Gastroesophageal sphincter (tissue), 4 donors: ENCODE data around the gene SH3PXD2A. TPM values are rescaled to one million over a fixed set of nuclear protein-coding genes. Genes with fewer than 3 reads are reported as not detected.
A peak's percentile ranks its signal among the peaks of the same experiment; 100 is the strongest.
"Not testable (repeated sequence)": the region's sequence is repeated elsewhere in the genome, so short reads cannot be mapped to it uniquely, and the experiment has no call there.

Experiments used
- ATAC-seq: fragments of 150-250 bp; one replicate; pipeline ENCODE4 v1.9.1; 2016; ENCODE audit warnings: mild to moderate bottlenecking, moderate library complexity
- H3K27ac ChIP-seq, 4 donors: fragments of 200-600 bp; sonication (generic) in 3 of 4; 1 replicate in 3 of 4; 2 replicates in 1 of 4; pipeline ENCODE4 v1.5.1; 2016 to 2019
- H3K27me3 ChIP-seq: fragments of 200-600 bp; sonication (generic); one replicate; pipeline ENCODE4 v1.5.1; 2019
- H3K36me3 ChIP-seq, 2 donors: fragments of 200-600 bp; sonication (generic); one replicate each; pipeline ENCODE4 v1.5.1; 2019; ENCODE audit warnings: control low read depth in 1 of 2
- H3K4me1 ChIP-seq, 3 donors: fragments of 200-600 bp; sonication (generic); 1 replicate in 2 of 3; 2 replicates in 1 of 3; pipeline ENCODE4 v1.5.1; 2016 to 2019; ENCODE audit warnings: control low read depth in 2 of 3
- H3K4me3 ChIP-seq, 2 donors: fragments of 200-600 bp; sonication (generic); one replicate each; pipeline ENCODE4 v1.5.1; 2019; ENCODE audit warnings: mild to moderate bottlenecking in 1 of 2, moderate library complexity in 1 of 2
- H3K9me3 ChIP-seq, 3 donors: fragments of 200-600 bp; sonication (generic); one replicate each; pipeline ENCODE4 v1.5.1; 2017 to 2019; ENCODE audit warnings: control low read depth in 2 of 3
- EP300 ChIP-seq: sonication (generic); formaldehyde crosslinking; IDR thresholded peaks from one replicate; pipeline ENCODE4 v1.6.1; 2017; ENCODE audit warnings: antibody characterized with exemption, mild to moderate bottlenecking
- POLR2A ChIP-seq, 2 donors: fragments of 450-650 bp; IDR thresholded peaks; one replicate each; pipeline ENCODE4 v1.6.1; 2017; ENCODE audit warnings: antibody characterized with exemption in 2 of 2, mild to moderate bottlenecking in 2 of 2, moderate library complexity in 1 of 2
- POLR2AphosphoS5 ChIP-seq: sonication (generic); formaldehyde crosslinking; IDR thresholded peaks from one replicate; pipeline ENCODE4 v1.6.1; 2017; ENCODE audit warnings: antibody characterized with exemption
- WGBS, 2 donors: methylation state at CpG; one replicate each; pipeline ENCODE4 v1.1.5; 2018; ENCODE audit warnings: low coverage in 1 of 2; 5-methylcytosine and 5-hydroxymethylcytosine counted together
- total RNA-seq, 4 donors: library from RNA; depleted of rRNA; stranded (reverse); fragments of >200 nt; gene quantifications; one replicate each; pipeline ENCODE4 v1.1.0, GENCODE V29; 2016
- TF ChIP-seq, protein P1 (sequence below), 4 experiments: fragments of 200-600 bp in 2 of 4; fragments of 450-650 bp in 2 of 4; sonication (generic) in 1 of 4; IDR thresholded peaks; one replicate each; pipeline ENCODE4 v1.5.1; 2017 to 2019; ENCODE audit warnings: antibody characterized with exemption in 4 of 4, mild to moderate bottlenecking in 2 of 4, moderate library complexity in 2 of 4

Gene SH3PXD2A
- total RNA-seq, 4 donors from 2014 or later, result 31.2 to 65.2 (median 39.5) TPM

DNA sequence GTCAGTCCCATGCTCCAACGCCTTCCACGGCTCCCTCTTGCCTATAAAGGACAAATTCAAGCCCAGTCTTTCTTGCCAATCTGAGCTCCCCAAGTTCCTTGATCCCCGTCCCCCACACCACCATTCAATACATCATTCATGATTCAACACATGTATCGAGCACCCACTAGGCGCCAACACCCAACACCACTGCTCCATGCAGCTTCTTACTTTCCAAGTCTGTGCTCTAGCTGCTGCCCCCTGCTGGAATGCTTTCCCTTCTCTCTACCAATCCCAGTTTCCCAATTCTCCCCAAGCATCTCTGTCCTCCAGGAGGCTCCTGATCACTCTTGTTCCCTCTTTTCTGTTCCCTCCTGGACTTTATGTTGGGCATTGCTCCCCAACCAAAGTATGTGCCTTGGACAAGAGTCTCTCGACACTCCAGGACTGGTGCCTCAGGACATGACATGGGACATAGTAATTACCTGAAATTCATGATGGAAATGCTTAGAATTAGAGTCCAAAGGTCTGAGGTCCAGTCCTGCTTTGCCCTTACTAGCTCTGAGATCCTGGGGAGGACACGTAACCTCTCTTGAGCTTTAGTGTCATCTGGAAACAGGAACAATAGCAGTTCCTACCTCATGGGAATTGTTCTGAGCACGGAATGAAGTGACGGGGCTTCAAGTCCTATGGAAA is 189.2 kb downstream of the SH3PXD2A start:
- H3K4me3 ChIP-seq, result no peak overlapping the region
- no peak for TF ChIP-seq EP300
- TF ChIP-seq, protein P1, sequence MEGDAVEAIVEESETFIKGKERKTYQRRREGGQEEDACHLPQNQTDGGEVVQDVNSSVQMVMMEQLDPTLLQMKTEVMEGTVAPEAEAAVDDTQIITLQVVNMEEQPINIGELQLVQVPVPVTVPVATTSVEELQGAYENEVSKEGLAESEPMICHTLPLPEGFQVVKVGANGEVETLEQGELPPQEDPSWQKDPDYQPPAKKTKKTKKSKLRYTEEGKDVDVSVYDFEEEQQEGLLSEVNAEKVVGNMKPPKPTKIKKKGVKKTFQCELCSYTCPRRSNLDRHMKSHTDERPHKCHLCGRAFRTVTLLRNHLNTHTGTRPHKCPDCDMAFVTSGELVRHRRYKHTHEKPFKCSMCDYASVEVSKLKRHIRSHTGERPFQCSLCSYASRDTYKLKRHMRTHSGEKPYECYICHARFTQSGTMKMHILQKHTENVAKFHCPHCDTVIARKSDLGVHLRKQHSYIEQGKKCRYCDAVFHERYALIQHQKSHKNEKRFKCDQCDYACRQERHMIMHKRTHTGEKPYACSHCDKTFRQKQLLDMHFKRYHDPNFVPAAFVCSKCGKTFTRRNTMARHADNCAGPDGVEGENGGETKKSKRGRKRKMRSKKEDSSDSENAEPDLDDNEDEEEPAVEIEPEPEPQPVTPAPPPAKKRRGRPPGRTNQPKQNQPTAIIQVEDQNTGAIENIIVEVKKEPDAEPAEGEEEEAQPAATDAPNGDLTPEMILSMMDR (IDR thresholded peaks at IDR 0.05), result peak in 2 of 4 experiments; percentile 25 to 40
- no peak for ATAC-seq
- peaks cover 2 to 81% (median 18%) of the 10 kb centered on the region in 3 donors for H3K4me1 ChIP-seq
- no peaks in the 10 kb centered on the region for H3K27me3 ChIP-seq
- H3K36me3 ChIP-seq, result no peaks in the 10 kb centered on the region
- H3K9me3 ChIP-seq, result no peaks in the 10 kb centered on the region
- WGBS, 2 donors, result 90 to 92% methylated on average over 7 of the region's 9 CpGs
- H3K27ac ChIP-seq, result peak overlapping the region in 3 of 4 donors; percentile 57 to 70 (median 66)

DNA sequence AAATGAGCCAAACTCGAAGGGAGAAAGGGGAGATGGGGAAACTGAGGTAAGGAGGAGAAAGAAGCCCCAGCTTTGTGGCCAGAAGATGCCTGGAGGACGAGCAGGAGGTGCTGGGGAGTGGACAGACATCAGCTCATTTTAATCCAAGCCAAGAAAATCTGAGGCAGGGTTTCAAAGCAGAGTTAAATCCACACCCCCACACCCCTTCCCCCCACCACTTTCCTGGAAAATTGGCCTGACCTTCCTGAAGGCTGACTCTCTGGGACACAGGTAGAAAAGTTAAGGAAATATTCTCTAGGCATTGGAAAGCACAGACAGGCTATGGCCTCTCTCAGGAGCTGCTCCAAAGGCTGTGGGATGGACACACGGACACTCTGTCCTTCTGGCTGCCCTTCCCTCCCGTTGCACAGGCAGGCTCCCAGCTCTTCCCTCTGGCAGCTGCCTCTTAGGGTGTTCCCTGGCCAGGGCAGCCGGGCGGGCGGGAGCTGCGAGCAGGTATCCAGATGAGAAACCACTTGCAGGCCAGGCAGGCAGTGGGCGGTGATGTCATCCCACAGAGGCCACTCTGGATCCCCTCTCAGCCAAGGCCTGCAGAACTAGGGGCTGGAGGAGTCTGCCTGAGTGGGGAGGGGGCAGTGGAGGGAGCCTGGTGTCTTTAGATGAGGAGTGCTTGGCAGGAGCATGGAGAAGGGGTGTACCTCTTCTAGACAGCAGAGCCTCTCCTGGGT is 190.1 kb downstream of the SH3PXD2A start:
- Histone ChIP-seq H3K9me3 (no peaks in the 10 kb centered on the region), H3K4me3 (no peak overlapping the region), H3K27ac (peak overlapping the region in 3 of 4 donors; percentile 41 to 70 (median 45)), H3K27me3 (no peaks in the 10 kb centered on the region), H3K4me1 (peaks cover 2 to 90% (median 18%) of the 10 kb centered on the region in 3 donors), H3K36me3 (no peaks in the 10 kb centered on the region)
- no peak for TF ChIP-seq EP300
- no peak for TF ChIP-seq POLR2A (IDR thresholded peaks at IDR 0.05)
- no peak for TF ChIP-seq POLR2AphosphoS5
- TF ChIP-seq, protein P1 (IDR thresholded peaks at IDR 0.05), result no peak
- 31 to 63% methylated on average over 2 of the region's 9 CpGs for WGBS, 2 donors
- no peak for ATAC-seq

DNA sequence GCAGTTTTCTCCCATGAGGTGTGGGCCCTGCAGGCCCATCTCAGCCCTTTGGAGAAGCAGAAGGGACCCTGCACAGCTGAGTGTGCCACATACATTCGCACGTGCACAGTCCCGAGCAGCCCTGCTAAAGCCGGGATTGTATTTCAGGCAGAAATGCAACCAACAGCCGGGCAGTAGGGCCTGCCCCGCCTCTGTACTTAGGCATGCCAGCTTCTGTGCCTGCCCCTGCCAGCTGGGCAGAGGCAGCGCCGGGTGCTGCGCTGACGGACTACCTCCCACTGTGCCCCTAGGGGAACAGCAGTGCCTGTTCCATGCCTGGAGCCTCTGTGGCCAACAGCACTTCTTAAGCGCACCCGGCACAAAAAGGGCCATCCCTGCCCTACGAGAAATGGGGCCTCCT is 191.6 kb downstream of the SH3PXD2A start:
- WGBS, 2 donors, result no CpG with 5 or more reads among the region's 13 CpGs
- Histone ChIP-seq H3K27me3 (no peaks in the 10 kb centered on the region), H3K27ac (peak overlapping the region in 3 of 4 donors; percentile 69 to 77 (median 72)), H3K4me1 (peaks cover 0 to 94% (median 19%) of the 10 kb centered on the region in 3 donors), H3K4me3 (no peak overlapping the region), H3K9me3 (no peaks in the 10 kb centered on the region), H3K36me3 (peaks cover 0 to 10% of the 10 kb centered on the region in 2 donors)
- ATAC-seq, result peak; percentile 24
- TF ChIP-seq POLR2AphosphoS5, result peak; percentile 64
- TF ChIP-seq POLR2A (IDR thresholded peaks at IDR 0.05), result no peak
- TF ChIP-seq EP300, result no peak
- TF ChIP-seq, protein P1 (IDR thresholded peaks at IDR 0.05), result peak in 3 of 4 experiments; percentile 5 to 27 (median 18)

DNA sequence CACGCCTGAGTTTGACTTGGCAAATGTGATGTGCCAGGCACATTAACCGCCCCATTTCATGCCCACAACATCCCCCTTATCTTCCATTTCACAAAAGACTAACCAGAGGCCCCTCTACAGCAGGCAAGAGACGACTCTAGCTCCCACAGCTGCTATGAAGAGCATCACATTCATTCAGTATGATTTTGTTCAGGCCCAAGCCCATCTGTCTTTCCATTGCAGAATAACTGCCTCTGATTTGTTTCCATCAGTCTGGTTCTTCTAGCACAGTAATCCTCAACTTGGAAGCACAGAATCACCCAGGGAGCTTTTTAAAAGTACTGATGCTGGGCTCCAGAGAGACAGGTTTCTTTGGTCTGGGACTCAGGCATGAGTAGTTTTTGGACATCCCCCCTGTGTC is 192.1 kb downstream of the SH3PXD2A start:
- Histone ChIP-seq H3K36me3 (peaks cover 0 to 16% of the 10 kb centered on the region in 2 donors), H3K9me3 (no peaks in the 10 kb centered on the region), H3K4me1 (peaks cover 0 to 94% (median 15%) of the 10 kb centered on the region in 3 donors), H3K27ac (peak overlapping the region in 3 of 4 donors; percentile 69 to 77 (median 72)), H3K27me3 (no peaks in the 10 kb centered on the region), H3K4me3 (no peak overlapping the region)
- ATAC-seq, result no peak
- TF ChIP-seq POLR2A (IDR thresholded peaks at IDR 0.05), result no peak
- no peak for TF ChIP-seq POLR2AphosphoS5
- 58 to 70% methylated on average over 2 to 3 of the region's 3 CpGs for WGBS, 2 donors

DNA sequence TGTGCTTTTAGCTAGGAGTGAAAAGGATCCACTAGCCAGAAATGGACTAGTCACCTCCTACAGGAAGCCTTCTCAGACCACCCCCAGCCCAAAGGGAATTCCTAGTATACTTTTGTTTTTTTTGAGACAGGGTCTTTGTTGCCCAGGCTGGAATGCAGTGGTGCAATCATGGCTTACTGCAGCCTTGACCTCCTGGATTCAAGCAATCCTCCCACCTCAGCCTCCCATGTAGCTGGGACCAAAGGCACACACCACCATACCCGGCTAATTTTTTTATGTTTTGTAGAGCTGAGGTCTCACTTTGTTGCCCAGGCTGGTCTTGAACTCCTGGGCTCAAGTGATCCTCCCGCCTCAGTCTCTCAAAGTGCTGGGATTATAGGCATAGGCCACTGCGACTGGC is 192.7 kb downstream of the SH3PXD2A start:
- 88 to 100% methylated on average over 1 of the region's 3 CpGs for WGBS, 2 donors
- H3K36me3 ChIP-seq, result peaks cover 0 to 21% of the 10 kb centered on the region in 2 donors
- not testable (repeated sequence) for H3K4me3 ChIP-seq, H3K9me3 ChIP-seq, ATAC-seq, H3K27me3 ChIP-seq
- peak overlapping the region in 3 of 4 donors; percentile 69 to 77 (median 72) for H3K27ac ChIP-seq
- H3K4me1 ChIP-seq, result peaks cover 0 to 92% (median 14%) of the 10 kb centered on the region in 3 donors
